ENCODE measurements around the gene SLX4IP. TPM values are rescaled to one million over a fixed set of nuclear protein-coding genes. Genes with fewer than 3 reads are reported as not detected.

SLX4IP gene
- total and polyA plus RNA-seq, 10 donors = 2.8 to 9.0 (median 5.1) TPM

DNA sequence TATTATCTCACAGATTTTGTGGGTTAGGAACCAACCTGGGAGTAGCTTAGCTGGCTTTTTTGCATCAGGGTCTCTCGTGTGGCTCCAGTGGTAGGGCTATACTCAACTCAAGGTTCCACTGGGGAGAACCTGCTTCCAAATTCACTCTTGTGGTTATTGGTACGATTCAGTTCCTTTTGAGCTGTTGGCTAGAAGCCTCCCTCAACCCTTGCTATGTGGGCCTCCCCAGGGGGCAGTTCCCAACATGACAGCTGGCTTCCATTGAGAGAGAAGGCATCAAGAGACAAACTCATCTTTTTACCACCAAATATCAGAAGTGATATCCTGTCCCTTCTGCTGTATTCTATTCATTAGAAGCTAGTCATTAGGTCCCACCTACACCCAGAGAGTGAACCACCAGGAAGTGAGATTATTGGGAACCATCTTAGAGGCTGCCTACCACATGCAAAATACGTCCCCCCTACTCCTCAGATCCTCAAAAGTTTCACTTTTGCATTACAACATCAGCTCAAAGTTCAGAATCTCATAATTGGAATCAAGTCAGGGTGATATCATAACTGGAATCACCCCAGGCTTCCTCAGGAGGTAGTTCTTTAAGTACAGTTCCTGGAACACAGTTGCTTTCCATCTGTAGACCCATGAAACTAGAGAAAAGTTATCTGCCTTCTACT lies 32.0 kb upstream of the SLX4IP start:
- H3K27me3 ChIP-seq (replicated peaks in 1 of 7) = no peaks in the 10 kb centered on the region
- peaks cover 0 to 40% (median 11%) of the 10 kb centered on the region in 6 donors for H3K36me3 ChIP-seq
- DNase-seq = no peak
- no peaks in the 10 kb centered on the region for H3K4me1 ChIP-seq
- H3K4me3 ChIP-seq = no peak overlapping the region
- intact Hi-C loops (cut with DNase I; ENCODE audit: low total_unique reads) = no loop called here
- H3K27ac ChIP-seq = no peak overlapping the region
- WGBS, 5 donors = 78 to 89% (median 81%) methylated on average over 3 of the region's 3 CpGs
- no peaks in the 10 kb centered on the region for H3K9me3 ChIP-seq
- TF ChIP-seq, protein P1, sequence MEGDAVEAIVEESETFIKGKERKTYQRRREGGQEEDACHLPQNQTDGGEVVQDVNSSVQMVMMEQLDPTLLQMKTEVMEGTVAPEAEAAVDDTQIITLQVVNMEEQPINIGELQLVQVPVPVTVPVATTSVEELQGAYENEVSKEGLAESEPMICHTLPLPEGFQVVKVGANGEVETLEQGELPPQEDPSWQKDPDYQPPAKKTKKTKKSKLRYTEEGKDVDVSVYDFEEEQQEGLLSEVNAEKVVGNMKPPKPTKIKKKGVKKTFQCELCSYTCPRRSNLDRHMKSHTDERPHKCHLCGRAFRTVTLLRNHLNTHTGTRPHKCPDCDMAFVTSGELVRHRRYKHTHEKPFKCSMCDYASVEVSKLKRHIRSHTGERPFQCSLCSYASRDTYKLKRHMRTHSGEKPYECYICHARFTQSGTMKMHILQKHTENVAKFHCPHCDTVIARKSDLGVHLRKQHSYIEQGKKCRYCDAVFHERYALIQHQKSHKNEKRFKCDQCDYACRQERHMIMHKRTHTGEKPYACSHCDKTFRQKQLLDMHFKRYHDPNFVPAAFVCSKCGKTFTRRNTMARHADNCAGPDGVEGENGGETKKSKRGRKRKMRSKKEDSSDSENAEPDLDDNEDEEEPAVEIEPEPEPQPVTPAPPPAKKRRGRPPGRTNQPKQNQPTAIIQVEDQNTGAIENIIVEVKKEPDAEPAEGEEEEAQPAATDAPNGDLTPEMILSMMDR (IDR thresholded peaks at IDR 0.05 in 8 of 11, conservative IDR thresholded peaks at IDR 0.05 in 3 of 11) = no peak
- no peak for TF ChIP-seq POLR2A (IDR thresholded peaks at IDR 0.05)
- TF ChIP-seq POLR2AphosphoS5 (IDR thresholded peaks at IDR 0.05) = no peak

DNA sequence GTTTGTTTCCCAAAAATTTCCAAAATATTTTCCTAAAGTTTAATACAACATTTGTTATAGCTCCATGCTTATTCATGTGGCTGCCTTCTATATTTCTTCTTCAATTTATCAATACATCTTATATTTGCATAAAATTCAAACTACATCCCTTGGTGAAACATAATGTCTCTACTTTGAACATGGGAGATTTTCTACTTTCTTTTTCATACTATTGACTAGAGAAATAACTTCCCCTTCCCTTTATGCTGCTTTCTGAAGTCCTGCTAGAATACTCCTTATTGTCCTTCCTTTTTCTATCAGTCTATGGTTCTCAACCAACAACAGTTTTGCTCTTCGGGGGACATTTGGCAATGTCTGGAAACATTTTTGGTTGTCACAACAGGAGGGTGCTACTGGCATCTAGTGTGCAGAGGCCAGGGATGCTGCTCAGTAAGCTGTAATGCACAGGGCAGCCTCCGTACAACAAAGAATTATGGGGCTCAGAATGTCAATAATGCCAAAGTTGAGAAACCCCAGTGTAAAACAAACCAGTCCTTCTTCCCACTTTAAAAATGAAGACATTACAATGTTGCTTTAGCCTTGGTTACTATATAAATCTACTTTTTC lies 31.0 kb upstream of the SLX4IP start:
- Histone ChIP-seq H3K27me3 (replicated peaks in 1 of 7) (no peaks in the 10 kb centered on the region), H3K36me3 (peaks cover 0 to 46% (median 11%) of the 10 kb centered on the region in 6 donors), H3K27ac (no peak overlapping the region), H3K9me3 (no peaks in the 10 kb centered on the region), H3K4me1 (no peaks in the 10 kb centered on the region), H3K4me3 (no peak overlapping the region)
- TF ChIP-seq POLR2A (IDR thresholded peaks at IDR 0.05) = no peak
- no peak for TF ChIP-seq POLR2AphosphoS5 (IDR thresholded peaks at IDR 0.05)
- TF ChIP-seq, protein P1 (IDR thresholded peaks at IDR 0.05 in 8 of 11, conservative IDR thresholded peaks at IDR 0.05 in 3 of 11) = no peak
- 75 to 90% (median 79%) methylated on average over 2 of the region's 2 CpGs for WGBS, 5 donors
- intact Hi-C loops (cut with DNase I; ENCODE audit: low total_unique reads) = no loop called here
- no peak for DNase-seq

DNA sequence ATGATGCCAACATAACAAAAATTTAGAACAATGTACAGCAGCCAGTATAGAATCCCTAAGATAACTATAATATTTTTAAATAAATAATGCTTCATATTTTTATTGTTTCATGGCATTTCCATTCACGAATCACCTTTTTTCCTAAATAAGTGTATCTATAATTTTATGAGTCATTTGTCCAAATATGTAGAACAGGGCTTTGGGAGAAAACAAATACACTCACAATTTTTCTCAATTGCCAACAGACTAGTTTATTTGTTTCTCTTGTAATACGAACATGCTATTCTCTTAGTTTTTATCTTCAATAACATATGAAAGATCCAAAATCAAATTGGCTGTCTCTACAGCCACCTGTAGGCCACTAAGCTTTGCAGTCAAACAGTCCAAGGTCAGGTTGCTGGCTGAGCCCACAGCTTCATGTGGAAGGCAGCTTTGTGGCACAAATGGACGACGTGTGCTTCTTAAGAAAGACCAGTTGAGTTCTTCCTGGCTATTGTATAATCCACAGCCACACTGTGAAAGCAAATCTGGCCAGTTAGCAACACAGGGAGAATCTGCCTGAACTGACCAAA lies 30.1 kb upstream of the SLX4IP start:
- TF ChIP-seq POLR2A (IDR thresholded peaks at IDR 0.05) (no peak), POLR2AphosphoS5 (IDR thresholded peaks at IDR 0.05) (no peak)
- Histone ChIP-seq H3K4me1 (no peaks in the 10 kb centered on the region), H3K36me3 (peaks cover 0 to 46% (median 11%) of the 10 kb centered on the region in 6 donors), H3K4me3 (no peak overlapping the region), H3K9me3 (no peaks in the 10 kb centered on the region), H3K27ac (no peak overlapping the region), H3K27me3 (replicated peaks in 1 of 7) (no peaks in the 10 kb centered on the region)
- WGBS, 5 donors = 78 to 92% (median 83%) methylated on average over 4 of the region's 4 CpGs
- DNase-seq = no peak
- intact Hi-C loops (cut with DNase I; ENCODE audit: low total_unique reads) = no loop called here

DNA sequence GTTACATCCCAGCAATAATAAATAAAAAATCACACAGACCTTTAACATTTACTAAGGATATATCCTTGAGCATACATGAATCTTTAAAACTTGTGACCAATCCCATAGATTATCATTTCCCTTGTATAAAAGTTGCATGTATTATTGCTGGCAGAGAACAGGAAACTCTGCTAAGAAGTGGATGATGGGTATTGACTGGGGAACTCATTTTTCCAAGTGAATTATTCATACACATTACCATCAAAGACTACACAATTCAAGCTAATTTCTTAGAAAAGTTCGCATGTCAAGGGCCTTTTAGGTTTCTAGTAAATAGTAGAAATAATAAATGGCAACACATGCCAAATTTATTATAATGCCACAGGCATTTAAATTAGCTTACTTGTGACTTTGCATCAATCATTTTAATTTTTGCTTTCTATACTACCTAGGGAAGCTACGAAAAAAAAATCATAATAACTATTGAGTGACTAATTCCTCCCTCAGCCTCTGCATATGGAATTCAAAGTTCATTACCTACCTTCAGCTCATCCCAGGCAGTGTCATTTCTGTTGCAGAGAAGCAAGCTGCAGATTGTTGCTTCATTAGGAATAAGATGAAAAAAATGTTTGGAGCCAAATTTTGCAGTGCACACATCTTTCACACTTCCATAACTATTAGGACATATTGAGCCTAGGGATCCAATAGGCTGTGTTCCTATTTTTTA lies 26.8 kb upstream of the SLX4IP start:
- no peak for DNase-seq
- Histone ChIP-seq H3K9me3 (no peaks in the 10 kb centered on the region), H3K4me1 (no peaks in the 10 kb centered on the region), H3K27me3 (replicated peaks in 1 of 7) (no peaks in the 10 kb centered on the region), H3K36me3 (peaks cover 0 to 71% (median 14%) of the 10 kb centered on the region in 6 donors), H3K4me3 (no peak overlapping the region), H3K27ac (no peak overlapping the region)
- intact Hi-C loops (cut with DNase I; ENCODE audit: low total_unique reads) = no loop called here
- TF ChIP-seq POLR2A (IDR thresholded peaks at IDR 0.05) (no peak), POLR2AphosphoS5 (IDR thresholded peaks at IDR 0.05) (no peak)
- TF ChIP-seq, protein P1 (IDR thresholded peaks at IDR 0.05 in 8 of 11, conservative IDR thresholded peaks at IDR 0.05 in 3 of 11) = no peak
- 89 to 98% (median 93%) methylated on average over 2 of the region's 2 CpGs for WGBS, 5 donors
